ENCODE measurements around the gene SLC35F3.
"Not testable (repeated sequence)": the region's sequence is repeated elsewhere in the genome, so short reads cannot be mapped to it uniquely, and the experiment has no call there.

SLC35F3 gene

GRCh38 chr1:234111458-234112142 is 207.1 kb downstream of the SLC35F3 start:
- DNase-seq = peak; percentile 54

DNA sequence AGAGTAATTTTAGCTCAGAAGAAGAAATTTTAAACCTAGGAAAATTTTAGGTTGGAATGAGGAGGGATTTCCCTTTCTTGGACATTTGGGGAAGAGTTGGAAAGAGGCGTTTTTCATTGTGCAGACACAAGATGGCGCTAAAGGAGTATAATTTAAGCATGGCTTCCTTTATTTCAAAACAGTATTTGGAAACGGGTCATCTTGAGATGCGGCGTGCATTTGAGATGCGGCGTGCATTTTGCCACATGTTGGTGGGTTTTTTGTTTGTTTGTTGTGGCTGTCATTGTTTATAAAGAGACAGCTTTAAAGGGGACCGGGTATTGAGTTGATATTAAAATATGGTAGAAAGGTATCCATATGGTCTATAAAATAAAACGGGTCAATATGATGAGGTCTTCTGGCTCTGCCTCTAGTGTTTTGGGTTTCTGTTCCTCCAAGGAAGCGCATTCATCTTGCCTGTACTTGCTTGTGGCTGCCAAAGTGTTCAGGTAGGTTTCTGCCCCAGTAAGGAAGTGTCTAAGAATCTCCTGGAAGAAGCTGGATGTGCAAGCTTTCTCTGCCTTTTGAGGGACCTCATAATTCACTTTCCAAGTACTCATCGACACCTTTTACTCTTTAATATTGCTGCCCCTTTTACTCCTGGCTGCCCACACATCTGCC is 210.3 kb downstream of the SLC35F3 start:
- DNase-seq = no peak

DNA sequence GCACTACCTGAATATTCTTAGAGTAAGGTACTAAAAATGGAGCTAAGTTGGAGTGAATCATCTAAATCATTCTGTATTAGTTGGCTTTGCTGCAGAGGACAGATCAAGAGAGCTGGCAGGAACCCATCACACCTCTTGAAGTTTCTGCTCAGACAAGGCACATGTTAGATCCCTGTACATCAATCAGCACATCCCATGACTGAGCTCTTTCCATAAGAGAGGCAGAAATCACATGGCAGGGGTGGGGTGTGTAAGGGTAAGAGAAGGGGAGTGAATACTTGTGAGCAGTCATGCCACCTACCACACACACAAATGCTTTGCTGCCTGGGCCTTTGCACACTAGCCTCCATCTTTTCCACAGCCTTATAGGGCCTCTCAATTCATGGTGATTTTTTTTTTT is 214.4 kb downstream of the SLC35F3 start:
- DNase-seq = no peak

- DNase-seq = no peak
Measured at GRCh38 chr1:234119431-234119830, 215.0 kb downstream of the SLC35F3 start.

GRCh38 chr1:234120327-234120944 is 216.0 kb downstream of the SLC35F3 start:
- DNase-seq = no peak

DNA sequence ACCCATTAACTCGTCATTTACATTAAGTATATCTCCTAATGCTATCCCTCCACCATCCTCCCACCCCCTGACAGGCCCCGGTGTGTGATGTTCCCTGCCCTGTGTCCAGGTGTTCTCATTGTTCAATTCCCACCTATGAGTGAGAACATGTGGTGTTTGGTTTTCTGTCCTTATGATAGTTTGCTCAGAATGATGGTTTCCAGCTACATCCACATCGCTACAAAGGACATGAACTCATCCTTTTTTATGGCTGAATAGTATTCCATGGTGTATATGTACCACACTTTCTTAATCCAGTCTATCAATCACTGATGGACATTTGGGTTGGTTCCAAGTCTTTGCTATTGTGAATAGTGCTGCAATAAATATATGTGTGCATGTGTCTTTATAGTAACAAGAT is 217.2 kb downstream of the SLC35F3 start:
- not testable (repeated sequence) for DNase-seq

GRCh38 chr1:234122571-234122970 is 218.1 kb downstream of the SLC35F3 start:
- DNase-seq = not testable (repeated sequence)

DNA sequence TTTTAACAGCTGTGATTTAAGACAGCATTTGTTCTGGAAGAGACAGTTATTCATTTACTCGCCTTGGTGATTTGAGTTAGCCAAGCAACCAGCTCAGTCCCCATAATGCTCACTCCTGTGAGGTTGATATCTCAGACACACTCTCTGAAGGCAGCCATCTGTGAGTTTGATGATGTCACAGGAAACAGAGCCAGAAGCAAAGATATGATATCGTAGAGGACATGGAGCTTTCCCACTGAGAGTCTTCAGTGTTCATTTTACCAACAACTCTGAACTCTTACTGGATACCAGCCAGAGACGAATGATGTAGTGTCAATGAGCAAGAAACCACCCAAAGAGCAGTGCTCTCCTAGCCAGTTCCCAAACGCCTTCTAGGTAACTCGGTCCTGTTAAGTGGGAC is 219.4 kb downstream of the SLC35F3 start:
- no peak for DNase-seq

GRCh38 chr1:234125283-234125682 is 220.8 kb downstream of the SLC35F3 start:
- DNase-seq = no peak

- DNase-seq = no peak
Measured at GRCh38 chr1:234125714-234126113, 221.2 kb downstream of the SLC35F3 start.

GRCh38 chr1:234127026-234127671 is 222.7 kb downstream of the SLC35F3 start:
- DNase-seq = no peak

GRCh38 chr1:234132795-234133194 is 228.3 kb downstream of the SLC35F3 start:
- no peak for DNase-seq

GRCh38 chr1:234134878-234135277 is 230.4 kb downstream of the SLC35F3 start:
- no peak for DNase-seq

GRCh38 chr1:234135501-234135900 is 231.0 kb downstream of the SLC35F3 start:
- DNase-seq = no peak

- DNase-seq = no peak
Measured at GRCh38 chr1:234136073-234136472, 231.6 kb downstream of the SLC35F3 start.

- peak; percentile 37 for DNase-seq
Measured at GRCh38 chr1:234139966-234140365, 235.5 kb downstream of the SLC35F3 start.

GRCh38 chr1:234140388-234140787 is 235.9 kb downstream of the SLC35F3 start:
- no peak for DNase-seq

GRCh38 chr1:234141006-234141405 is 236.5 kb downstream of the SLC35F3 start:
- DNase-seq = no peak

DNA sequence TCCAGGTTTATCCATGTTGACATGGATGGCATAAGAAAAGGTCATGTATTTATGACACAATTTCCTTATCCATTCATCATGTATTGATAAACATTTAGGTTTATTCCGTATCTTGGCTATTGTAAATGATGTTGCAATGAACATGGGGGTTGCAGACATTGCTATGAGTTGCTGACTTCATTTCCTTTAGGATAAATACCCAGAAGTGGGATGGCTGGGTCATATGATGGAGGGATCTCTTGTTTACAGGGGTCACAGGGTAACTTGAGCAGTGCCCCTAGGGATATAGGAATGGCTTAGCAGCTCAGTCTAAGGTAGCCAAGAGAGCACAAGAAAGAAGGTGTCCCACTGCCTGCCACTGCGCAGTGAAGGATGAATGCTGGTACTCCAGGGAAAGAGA is 239.2 kb downstream of the SLC35F3 start:
- no peak for DNase-seq

GRCh38 chr1:234144901-234145300 is 240.4 kb downstream of the SLC35F3 start:
- no peak for DNase-seq

GRCh38 chr1:234148350-234148749 is 243.9 kb downstream of the SLC35F3 start:
- DNase-seq = no peak

DNA sequence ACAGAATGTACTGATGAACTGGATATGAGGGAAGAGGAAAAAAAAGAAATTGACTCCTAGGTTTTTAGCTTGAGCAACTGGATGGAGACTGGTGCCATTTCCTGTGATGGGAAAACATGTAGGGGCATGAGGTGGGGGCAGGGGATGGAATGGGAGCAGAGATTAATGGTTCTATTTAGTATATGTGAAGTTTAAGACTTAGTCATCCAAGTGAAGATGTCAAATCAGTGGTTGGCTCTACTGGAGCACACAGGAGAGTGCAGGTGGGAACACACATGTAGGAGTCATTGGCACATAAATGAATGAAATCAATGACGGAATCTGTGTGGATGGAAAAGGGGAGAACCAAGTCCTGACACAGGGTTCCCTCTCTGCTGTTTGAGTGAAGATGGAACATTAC is 244.3 kb downstream of the SLC35F3 start:
- no peak for DNase-seq

DNA sequence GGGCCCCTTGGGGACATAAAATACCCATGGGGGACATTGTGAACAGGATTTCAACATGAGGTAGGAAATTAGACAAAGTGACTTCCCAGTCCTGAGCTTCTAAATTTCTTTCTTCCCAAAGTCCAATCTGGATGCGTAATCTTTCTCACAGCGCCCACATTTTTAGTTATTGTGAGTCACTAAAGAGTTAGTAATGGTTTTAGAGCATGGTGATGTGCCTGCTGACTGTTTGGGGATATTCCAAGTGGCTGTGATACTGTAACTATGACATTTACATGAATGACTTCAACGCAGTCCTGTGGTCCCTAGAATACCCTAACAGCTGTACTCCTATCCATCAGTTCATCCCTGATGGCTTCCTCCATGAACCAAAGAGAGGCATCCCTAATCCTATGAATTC is 244.7 kb downstream of the SLC35F3 start:
- no peak for DNase-seq

DNA sequence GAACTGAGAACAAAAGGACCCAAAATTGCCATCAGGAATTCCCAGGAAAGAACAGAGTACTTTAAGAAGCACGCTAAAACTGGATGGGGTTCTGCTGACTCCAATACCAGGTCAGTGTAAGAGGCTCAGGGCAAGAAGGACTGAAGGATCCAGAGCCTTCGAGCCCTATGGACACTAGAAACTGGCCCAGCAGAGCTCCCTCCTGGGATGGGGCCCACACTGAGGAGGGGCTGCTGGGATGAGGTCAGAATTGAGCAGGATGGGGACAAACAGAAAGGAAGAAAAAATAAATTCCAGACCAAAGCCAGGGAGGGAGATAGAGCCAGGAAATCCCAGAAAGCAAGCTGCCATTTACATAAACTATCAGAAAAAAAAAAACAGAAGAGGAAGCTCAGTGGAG is 246.4 kb downstream of the SLC35F3 start:
- DNase-seq = no peak

Data from 8988T (cell line).